Liver (tissue), 9 donors: ENCODE results near the gene MYOM1. TPM values are rescaled to one million over a fixed set of nuclear protein-coding genes. Genes with fewer than 3 reads are reported as not detected.
A peak's percentile ranks its signal among the peaks of the same experiment; 100 is the strongest.

ENCODE experiments used
- DNase-seq: peaks from one replicate; pipeline ENCODE4 v3.0.0-alpha.2; 2017; ENCODE audit warnings: low spot score
- H3K27ac ChIP-seq, 2 donors: one replicate each; pipeline ENCODE4 v1.7.0; 2013; ENCODE audit warnings: inconsistent platforms in 2 of 2, low read length in 2 of 2, control low read depth in 1 of 2, low read depth in 1 of 2, mild to moderate bottlenecking in 1 of 2
- H3K27me3 ChIP-seq, 4 donors: one replicate each; pipeline versions ENCODE4 v1.6.1 to v1.7.0; 2013; ENCODE audit warnings: low read length in 3 of 4, inconsistent platforms in 1 of 4, mild to moderate bottlenecking in 1 of 4, moderate library complexity in 1 of 4; ENCODE audit not compliant: control insufficient read depth in 4 of 4, insufficient read depth in 4 of 4
- H3K36me3 ChIP-seq, 4 donors: one replicate each; pipeline versions ENCODE4 v1.6.1 to v1.7.0; 2013; ENCODE audit warnings: low read length in 3 of 4, mild to moderate bottlenecking in 3 of 4, low read depth in 1 of 4, moderate library complexity in 1 of 4; ENCODE audit not compliant: control insufficient read depth in 4 of 4, insufficient read depth in 3 of 4
- H3K4me1 ChIP-seq, 4 donors: one replicate each; pipeline versions ENCODE4 v1.6.1 to v1.7.0; 2013; ENCODE audit warnings: low read length in 3 of 4, mild to moderate bottlenecking in 3 of 4, moderate library complexity in 1 of 4; ENCODE audit not compliant: control insufficient read depth in 4 of 4, insufficient read depth in 4 of 4
- H3K4me3 ChIP-seq, 3 donors: one replicate each; pipeline versions ENCODE4 v1.6.1 to v1.7.0; 2013; ENCODE audit warnings: low read length in 3 of 3, control low read depth in 1 of 3, low read depth in 1 of 3, mild to moderate bottlenecking in 1 of 3
- H3K9ac ChIP-seq, 2 donors: one replicate each; pipeline ENCODE4 v1.7.0; 2013; ENCODE audit warnings: low read length in 2 of 2, mild to moderate bottlenecking in 2 of 2, moderate library complexity in 2 of 2, control low read depth in 1 of 2, low read depth in 1 of 2
- H3K9me3 ChIP-seq, 4 donors: one replicate each; pipeline versions ENCODE4 v1.6.1 to v1.7.0; 2013; ENCODE audit warnings: low read length in 3 of 4; ENCODE audit not compliant: control insufficient read depth in 4 of 4
- EGR1 ChIP-seq, 2 donors: IDR thresholded peaks; 2 replicates each; pipeline ENCODE4 v1.6.1; 2016 to 2018; ENCODE audit warnings: antibody characterized with exemption in 2 of 2, low read depth in 2 of 2
- FOXA1 ChIP-seq: IDR thresholded peaks from 2 replicates; pipeline ENCODE4 v1.6.1; 2016; ENCODE audit warnings: antibody characterized with exemption
- FOXA2 ChIP-seq: IDR thresholded peaks from 2 replicates; pipeline ENCODE4 v1.6.1; 2016; ENCODE audit warnings: antibody characterized with exemption
- HNF4A ChIP-seq, 2 donors: conservative IDR thresholded peaks; 2 replicates each; pipeline ENCODE4 v1.6.1; 2016; ENCODE audit warnings: antibody characterized with exemption in 2 of 2, mild to moderate bottlenecking in 2 of 2
- HNF4G ChIP-seq: IDR thresholded peaks from 2 replicates; pipeline ENCODE4 v1.6.1; 2016; ENCODE audit warnings: antibody characterized with exemption
- JUND ChIP-seq, 2 donors: IDR thresholded peaks; 2 replicates each; pipeline ENCODE4 v1.6.1; 2016; ENCODE audit warnings: antibody characterized with exemption in 2 of 2
- MAX ChIP-seq: IDR thresholded peaks from 2 replicates; pipeline ENCODE4 v1.6.1; 2016; ENCODE audit warnings: antibody characterized with exemption
- NR2F2 ChIP-seq: IDR thresholded peaks from 2 replicates; pipeline ENCODE4 v1.6.1; 2016; ENCODE audit warnings: antibody characterized with exemption
- RAD21 ChIP-seq, 2 donors: IDR thresholded peaks; 2 replicates each; pipeline ENCODE4 v1.6.1; 2016; ENCODE audit warnings: antibody characterized with exemption in 2 of 2, mild to moderate bottlenecking in 2 of 2
- REST ChIP-seq: IDR thresholded peaks from 2 replicates; pipeline ENCODE4 v1.6.1; 2016; ENCODE audit warnings: antibody characterized with exemption, mild to moderate bottlenecking
- RXRA ChIP-seq, 2 donors: IDR thresholded peaks; 2 replicates each; pipeline ENCODE4 v1.6.1; 2017 to 2018; ENCODE audit warnings: antibody characterized with exemption in 2 of 2, mild to moderate bottlenecking in 1 of 2
- SP1 ChIP-seq: IDR thresholded peaks from 2 replicates; pipeline ENCODE4 v1.6.1; 2018; ENCODE audit warnings: antibody characterized with exemption, mild to moderate bottlenecking
- YY1 ChIP-seq: IDR thresholded peaks from 2 replicates; pipeline ENCODE4 v1.6.1; 2016; ENCODE audit warnings: antibody characterized with exemption, mild to moderate bottlenecking
- WGBS: extraction: QIAGEN DNeasy Blood & Tissue Kit; methylation state at CpG from one replicate; pipeline ENCODE4 v1.1.7; 2013; 5-methylcytosine and 5-hydroxymethylcytosine counted together
- polyA plus RNA-seq, 2 donors: library from polyadenylated mRNA; stranded (reverse) in 1 of 2; unstranded in 1 of 2; fragments of 200-250 nt in 1 of 2; fragments of >200 nt in 1 of 2; fragmentation: Nextera tagmentation in 1 of 2; extraction: Ambion mirVana in 1 of 2; gene quantifications; one replicate each; pipeline versions ENCODE4 v1.2.1 to v1.2.3, GENCODE V29; 2013 to 2015
- total RNA-seq, 2 donors: library from RNA; depleted of rRNA; stranded (reverse); fragments of >200 nt; gene quantifications; one replicate each; pipeline ENCODE4 v1.2.3, GENCODE V29; 2014
- TF ChIP-seq, protein P1 (sequence below): IDR thresholded peaks from 2 replicates; pipeline ENCODE4 v1.6.1; 2016; ENCODE audit warnings: antibody characterized with exemption
- donor health status: healthy.
- donor health status: healthy.
- donor health status: healthy.
- donor health status: healthy.
- donor health status: healthy.

The MYOM1 gene
- total and polyA plus RNA-seq, 4 donors = 10.1 to 48.4 (median 21.3) TPM

GRCh38 chr18:3054214-3054613 is 165.6 kb downstream of the MYOM1 start (continued):
- TF ChIP-seq, protein P1, sequence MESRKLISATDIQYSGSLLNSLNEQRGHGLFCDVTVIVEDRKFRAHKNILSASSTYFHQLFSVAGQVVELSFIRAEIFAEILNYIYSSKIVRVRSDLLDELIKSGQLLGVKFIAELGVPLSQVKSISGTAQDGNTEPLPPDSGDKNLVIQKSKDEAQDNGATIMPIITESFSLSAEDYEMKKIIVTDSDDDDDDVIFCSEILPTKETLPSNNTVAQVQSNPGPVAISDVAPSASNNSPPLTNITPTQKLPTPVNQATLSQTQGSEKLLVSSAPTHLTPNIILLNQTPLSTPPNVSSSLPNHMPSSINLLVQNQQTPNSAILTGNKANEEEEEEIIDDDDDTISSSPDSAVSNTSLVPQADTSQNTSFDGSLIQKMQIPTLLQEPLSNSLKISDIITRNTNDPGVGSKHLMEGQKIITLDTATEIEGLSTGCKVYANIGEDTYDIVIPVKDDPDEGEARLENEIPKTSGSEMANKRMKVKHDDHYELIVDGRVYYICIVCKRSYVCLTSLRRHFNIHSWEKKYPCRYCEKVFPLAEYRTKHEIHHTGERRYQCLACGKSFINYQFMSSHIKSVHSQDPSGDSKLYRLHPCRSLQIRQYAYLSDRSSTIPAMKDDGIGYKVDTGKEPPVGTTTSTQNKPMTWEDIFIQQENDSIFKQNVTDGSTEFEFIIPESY = no peak
- no peak for TF ChIP-seq FOXA1
- TF ChIP-seq YY1 = no peak

- Histone ChIP-seq H3K4me3 (no peak overlapping the region), H3K9me3 (no peaks in the 10 kb centered on the region), H3K36me3 (no peaks in the 10 kb centered on the region), H3K4me1 (peaks cover 0 to 14% (median 3%) of the 10 kb centered on the region in 4 donors), H3K9ac (no peak overlapping the region), H3K27me3 (no peaks in the 10 kb centered on the region), H3K27ac (no peak overlapping the region)
- WGBS = 95% methylated on average over 4 of the region's 4 CpGs
- TF ChIP-seq, protein P1 = no peak
- TF ChIP-seq SP1 (no peak), MAX (no peak), HNF4A (conservative IDR thresholded peaks at IDR 0.05) (no peak), FOXA1 (no peak), REST (no peak), FOXA2 (no peak), NR2F2 (no peak), EGR1 (IDR thresholded peaks at IDR 0.05; ENCODE audit: low read depth in 2 of 2) (no peak), HNF4G (no peak), JUND (IDR thresholded peaks at IDR 0.05) (no peak), RXRA (IDR thresholded peaks at IDR 0.05) (no peak), RAD21 (IDR thresholded peaks at IDR 0.05) (no peak)
- no peak for DNase-seq
Observed at GRCh38 chr18:3053081-3053480, 166.7 kb downstream of the MYOM1 start.

- H3K27me3 ChIP-seq = no peaks in the 10 kb centered on the region
- DNase-seq = no peak
- 47% methylated on average over 2 of the region's 2 CpGs for WGBS
- H3K4me1 ChIP-seq = peaks cover 0 to 14% (median 3%) of the 10 kb centered on the region in 4 donors
- no peaks in the 10 kb centered on the region for H3K36me3 ChIP-seq
- H3K4me3 ChIP-seq = no peak overlapping the region
- peak overlapping the region; percentile 60 to 62 for H3K27ac ChIP-seq
- H3K9ac ChIP-seq = no peak overlapping the region
- no peaks in the 10 kb centered on the region for H3K9me3 ChIP-seq
- no peak for TF ChIP-seq EGR1 (IDR thresholded peaks at IDR 0.05; ENCODE audit: low read depth in 2 of 2)
- no peak for TF ChIP-seq YY1
- peak in 1 of 2 donors; percentile 1 for TF ChIP-seq RAD21 (IDR thresholded peaks at IDR 0.05)
- no peak for TF ChIP-seq JUND (IDR thresholded peaks at IDR 0.05)
Observed at GRCh38 chr18:3052411-3052758, 167.4 kb downstream of the MYOM1 start.
